Measurements from ENCODE around the gene FAM163A.

GRCh38 chr1:179823693-179824092 lies 80.6 kb downstream of the FAM163A start:
- TF ChIP-seq POLR2AphosphoS5 (IDR thresholded peaks at IDR 0.05; ENCODE audit: low read depth, low read length) (no peak), TAF1 (IDR thresholded peaks at IDR 0.05; ENCODE audit: borderline replicate concordance, insufficient read depth, low read length) (no peak), REST (IDR thresholded peaks at IDR 0.05; ENCODE audit: insufficient read depth in 1 of 2, low read depth in 2 of 2, low read length in 2 of 2) (no peak), SIN3A (IDR thresholded peaks at IDR 0.05; ENCODE audit: borderline replicate concordance, insufficient read depth, low read length) (no peak), FOXP2 (optimal IDR thresholded peaks at IDR 0.05; ENCODE audit: borderline replicate concordance, extremely low read depth, extremely low read length, insufficient read depth) (no peak)
